GM18505 (cell line): ENCODE results near the gene OR2AG2.

Source experiments
- ATAC-seq: cut with Tn5 transposase; IDR thresholded peaks from one replicate; pipeline ENCODE4 v1.9.1; 2021; ENCODE audit not compliant: unreplicated experiment
- POLR2A ChIP-seq: IDR thresholded peaks from 4 replicates; pipeline ENCODE4 v1.6.1; 2011; ENCODE audit warnings: borderline replicate concordance; ENCODE audit not compliant: insufficient read depth, insufficient read length; ENCODE audit errors: extremely low read depth

The OR2AG2 gene

GRCh38 chr11:6727971-6728760 lies 43.6 kb downstream of the OR2AG2 start:
- ATAC-seq, result no peak
- TF ChIP-seq POLR2A, result no peak

- no peak for ATAC-seq
These were observed 46.3 kb downstream of the OR2AG2 start for GRCh38 chr11:6725386-6725896.

GRCh38 chr11:6724013-6724412 lies 47.8 kb downstream of the OR2AG2 start:
- no peak for TF ChIP-seq POLR2A

More at GRCh38 chr11:6725386-6725896, 46.3 kb downstream of the OR2AG2 start:
- no peak for TF ChIP-seq POLR2A

GRCh38 chr11:6721343-6721742 lies 50.4 kb downstream of the OR2AG2 start:
- no peak for ATAC-seq
- no peak for TF ChIP-seq POLR2A

More at GRCh38 chr11:6724013-6724412, 47.8 kb downstream of the OR2AG2 start:
- no peak for ATAC-seq

GRCh38 chr11:6719576-6719975 lies 52.2 kb downstream of the OR2AG2 start:
- no peak for TF ChIP-seq POLR2A
- ATAC-seq, result no peak

GRCh38 chr11:6717426-6717825 lies 54.4 kb downstream of the OR2AG2 start:
- ATAC-seq, result no peak
- no peak for TF ChIP-seq POLR2A
